Activated T-cell treated with anti-CD3 and anti-CD28 coated beads, Interleukin-2, amount 50 U/mL, for 4 hours (primary cell): Measurements from ENCODE around the gene IKZF1. TPM values are rescaled to one million over a fixed set of nuclear protein-coding genes. Genes with fewer than 3 reads are reported as not detected.

Experiments
- ATAC-seq, 2 donors: fragments of 200-7000 bp; cut with Tn5 transposase; one replicate each; pipeline ENCODE4 v1.10.0; 2021
- DNase-seq: peaks from one replicate; pipeline ENCODE4 v3.0.0-alpha.2; 2020
- H3K27me3 Mint-ChIP-seq: one replicate; pipeline ENCODE4 v1.8.0; 2021; ENCODE audit warnings: low read depth, mixed read lengths
- H3K36me3 Mint-ChIP-seq: one replicate; pipeline ENCODE4 v1.8.0; 2022; ENCODE audit warnings: mixed read lengths; ENCODE audit not compliant: insufficient read depth
- H3K4me1 Mint-ChIP-seq: one replicate; pipeline ENCODE4 v1.8.0; 2021; ENCODE audit warnings: low read depth, mixed read lengths
- H3K4me3 Mint-ChIP-seq: one replicate; pipeline ENCODE4 v1.8.0; 2021; ENCODE audit warnings: mild to moderate bottlenecking, moderate library complexity, mixed read lengths
- H3K9me3 Mint-ChIP-seq: one replicate; pipeline ENCODE4 v1.8.0; 2021; ENCODE audit warnings: mixed read lengths
- total RNA-seq, 3 donors: library from RNA; stranded (reverse); gene quantifications; one replicate each; pipeline ENCODE4 v1.2.1, GENCODE V29; 2021

Gene IKZF1
- total RNA-seq, 3 donors from 2014 or later = 168 to 229 (median 228) TPM

- Mint-ChIP-seq H3K9me3 (peaks cover 3% of the 10 kb centered on the region), H3K4me1 (peaks cover 42% of the 10 kb centered on the region), H3K27me3 (no peaks in the 10 kb centered on the region), H3K36me3 (no peaks in the 10 kb centered on the region), H3K4me3 (no peak overlapping the region)
- ATAC-seq (no peak), DNase-seq (no peak)
Measured at GRCh38 chr7:50295133-50295532, 9.4 kb upstream of the IKZF1 start.

GRCh38 chr7:50296799-50297198 lies 7.7 kb upstream of the IKZF1 start:
- Mint-ChIP-seq H3K9me3 (peaks cover 3% of the 10 kb centered on the region), H3K4me3 (no peak overlapping the region), H3K4me1 (peaks cover 53% of the 10 kb centered on the region), H3K27me3 (no peaks in the 10 kb centered on the region), H3K36me3 (no peaks in the 10 kb centered on the region)
- ATAC-seq (no peak), DNase-seq (no peak)

GRCh38 chr7:50298811-50299562 lies 5.5 kb upstream of the IKZF1 start:
- H3K27me3 Mint-ChIP-seq = no peaks in the 10 kb centered on the region
- DNase-seq (no peak), ATAC-seq (no peak)
- no peak overlapping the region for H3K4me3 Mint-ChIP-seq
- H3K4me1 Mint-ChIP-seq = peaks cover 44% of the 10 kb centered on the region
- no peaks in the 10 kb centered on the region for H3K36me3 Mint-ChIP-seq
- H3K9me3 Mint-ChIP-seq = no peaks in the 10 kb centered on the region

GRCh38 chr7:50300336-50300735 lies 4.2 kb upstream of the IKZF1 start:
- DNase-seq (no peak), ATAC-seq (no peak)
- Mint-ChIP-seq H3K4me1 (peaks cover 44% of the 10 kb centered on the region), H3K4me3 (no peak overlapping the region), H3K9me3 (no peaks in the 10 kb centered on the region), H3K27me3 (no peaks in the 10 kb centered on the region), H3K36me3 (peaks cover 2% of the 10 kb centered on the region)

GRCh38 chr7:50302486-50303334 lies 1.8 kb upstream of the IKZF1 start:
- DNase-seq (no peak), ATAC-seq (no peak)
- H3K4me3 Mint-ChIP-seq = peak overlapping the region; percentile 78
- H3K36me3 Mint-ChIP-seq = peaks cover 16% of the 10 kb centered on the region
- H3K9me3 Mint-ChIP-seq = no peaks in the 10 kb centered on the region
- no peaks in the 10 kb centered on the region for H3K27me3 Mint-ChIP-seq
- peaks cover 37% of the 10 kb centered on the region for H3K4me1 Mint-ChIP-seq

GRCh38 chr7:50303335-50304128 lies 984 bp upstream of the IKZF1 start:
- Mint-ChIP-seq H3K4me1 (peaks cover 45% of the 10 kb centered on the region), H3K4me3 (peak overlapping the region; percentile 78), H3K9me3 (no peaks in the 10 kb centered on the region), H3K27me3 (no peaks in the 10 kb centered on the region), H3K36me3 (peaks cover 16% of the 10 kb centered on the region)
- DNase-seq = peak; percentile 43
- ATAC-seq = peak; percentile 48

GRCh38 chr7:50304911-50305582 lies 531 bp downstream of the IKZF1 start:
- Mint-ChIP-seq H3K27me3 (no peaks in the 10 kb centered on the region), H3K36me3 (peaks cover 25% of the 10 kb centered on the region), H3K4me3 (peak overlapping the region; percentile 97), H3K9me3 (no peaks in the 10 kb centered on the region), H3K4me1 (peaks cover 47% of the 10 kb centered on the region)
- DNase-seq (peak; percentile 63), ATAC-seq (peak; percentile 41 to 43)

- ATAC-seq (no peak), DNase-seq (peak; percentile 27)
- peak overlapping the region; percentile 97 for H3K4me3 Mint-ChIP-seq
- peaks cover 47% of the 10 kb centered on the region for H3K4me1 Mint-ChIP-seq
- no peaks in the 10 kb centered on the region for H3K27me3 Mint-ChIP-seq
- no peaks in the 10 kb centered on the region for H3K9me3 Mint-ChIP-seq
- peaks cover 25% of the 10 kb centered on the region for H3K36me3 Mint-ChIP-seq
Measured at GRCh38 chr7:50305583-50306493, 1.3 kb downstream of the IKZF1 start.

GRCh38 chr7:50306494-50307367 lies 2.2 kb downstream of the IKZF1 start:
- no peak for DNase-seq
- peaks cover 25% of the 10 kb centered on the region for H3K36me3 Mint-ChIP-seq
- ATAC-seq = no peak
- no peaks in the 10 kb centered on the region for H3K27me3 Mint-ChIP-seq
- no peaks in the 10 kb centered on the region for H3K9me3 Mint-ChIP-seq
- H3K4me3 Mint-ChIP-seq = peak overlapping the region; percentile 97
- peaks cover 49% of the 10 kb centered on the region for H3K4me1 Mint-ChIP-seq

- H3K36me3 Mint-ChIP-seq = peaks cover 25% of the 10 kb centered on the region
Measured at GRCh38 chr7:50307368-50308032, 3.0 kb downstream of the IKZF1 start.

GRCh38 chr7:50308203-50308531 lies 3.7 kb downstream of the IKZF1 start:
- Mint-ChIP-seq H3K4me3 (peak overlapping the region; percentile 97), H3K4me1 (peaks cover 51% of the 10 kb centered on the region), H3K36me3 (peaks cover 25% of the 10 kb centered on the region), H3K9me3 (no peaks in the 10 kb centered on the region), H3K27me3 (no peaks in the 10 kb centered on the region)
- ATAC-seq = no peak
- no peak for DNase-seq

More at GRCh38 chr7:50307368-50308032, 3.0 kb downstream of the IKZF1 start:
- peak overlapping the region; percentile 97 for H3K4me3 Mint-ChIP-seq
- no peaks in the 10 kb centered on the region for H3K9me3 Mint-ChIP-seq
- DNase-seq (peak; percentile 71), ATAC-seq (peak in 1 of 2 donors; percentile 14)
- peaks cover 49% of the 10 kb centered on the region for H3K4me1 Mint-ChIP-seq
- no peaks in the 10 kb centered on the region for H3K27me3 Mint-ChIP-seq
